GM19324 (cell line): ENCODE measurements around the gene C1orf216.
A peak's percentile ranks its signal among the peaks of the same experiment; 100 is the strongest.
"Not testable (repeated sequence)": the region's sequence is repeated elsewhere in the genome, so short reads cannot be mapped to it uniquely, and the experiment has no call there.

Experiments used
- ATAC-seq: cut with Tn5 transposase; IDR thresholded peaks from one replicate; pipeline ENCODE4 v1.9.1; 2021; ENCODE audit warnings: mild to moderate bottlenecking, moderate library complexity; ENCODE audit not compliant: unreplicated experiment, low FRiP score

The C1orf216 gene, protein sequence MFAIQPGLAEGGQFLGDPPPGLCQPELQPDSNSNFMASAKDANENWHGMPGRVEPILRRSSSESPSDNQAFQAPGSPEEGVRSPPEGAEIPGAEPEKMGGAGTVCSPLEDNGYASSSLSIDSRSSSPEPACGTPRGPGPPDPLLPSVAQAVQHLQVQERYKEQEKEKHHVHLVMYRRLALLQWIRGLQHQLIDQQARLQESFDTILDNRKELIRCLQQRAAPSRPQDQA

DNA sequence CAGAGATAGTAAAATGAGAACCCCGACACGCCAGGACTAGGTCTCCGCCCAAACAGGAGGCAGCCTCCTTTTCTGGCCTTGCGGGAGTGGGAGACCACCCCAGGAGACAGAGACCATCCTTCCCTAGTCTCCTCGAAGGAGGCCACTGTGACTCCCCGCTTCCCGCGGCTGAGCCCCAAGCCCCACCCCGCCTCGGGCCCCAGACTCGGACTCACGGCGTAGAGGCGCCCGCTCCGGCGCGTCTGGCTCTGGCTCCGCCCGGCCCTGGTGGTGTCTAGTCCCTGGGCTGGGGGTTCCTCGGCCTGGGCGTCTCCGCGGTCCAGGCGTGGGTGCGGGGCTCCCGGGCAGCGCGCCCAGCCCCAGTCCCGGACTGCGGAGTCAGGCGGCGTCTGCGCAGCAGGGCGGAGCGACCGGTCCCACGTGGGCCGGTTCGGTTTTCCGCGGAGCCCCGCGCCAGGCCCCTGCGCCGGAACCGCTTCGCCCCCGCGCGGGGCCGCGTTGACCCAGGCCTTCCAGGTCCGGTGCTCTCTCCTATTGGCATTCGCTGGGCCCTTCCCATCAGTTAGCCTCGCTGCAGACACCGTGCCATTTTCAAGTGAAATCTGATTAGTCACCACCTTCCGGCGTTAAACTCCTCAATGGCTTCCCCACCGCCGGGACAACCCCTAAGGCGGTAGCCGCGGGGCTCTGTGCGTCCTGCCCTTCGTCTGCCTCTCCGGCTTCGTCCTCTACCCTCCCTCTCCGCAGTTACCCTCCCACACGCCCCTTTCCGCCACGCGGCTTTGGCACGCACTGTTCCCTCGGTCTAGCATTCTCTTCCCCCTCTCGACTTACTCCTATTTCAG is at the start of gene C1orf216:
Gene C1orf216, minus strand, starts transcription at position 393 of the 845 bp plus-strand sequence. CDS start 2,563 bp downstream, outside the sequence.
- peak; percentile 63 for ATAC-seq

DNA sequence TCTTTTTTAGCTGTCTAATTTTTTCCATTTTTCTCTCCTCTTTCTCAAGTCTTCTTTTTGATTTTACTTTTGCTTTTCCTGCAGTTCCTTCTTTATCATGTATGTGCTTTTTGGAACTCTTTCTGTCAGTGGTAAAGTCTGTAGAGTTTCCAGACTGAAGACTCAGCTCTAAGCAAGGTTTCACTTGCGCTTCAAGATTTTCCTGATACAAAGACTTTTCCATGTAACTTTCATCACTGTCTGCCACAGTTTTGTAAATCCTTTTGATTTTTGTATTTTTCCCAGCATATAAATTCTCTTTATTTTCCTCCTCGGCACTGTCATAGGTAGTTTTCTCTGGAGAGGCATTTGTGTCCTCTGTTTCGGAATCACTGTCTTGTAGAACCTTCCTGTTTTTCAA is 45.6 kb upstream of the C1orf216 start:
- ATAC-seq, result no peak

DNA sequence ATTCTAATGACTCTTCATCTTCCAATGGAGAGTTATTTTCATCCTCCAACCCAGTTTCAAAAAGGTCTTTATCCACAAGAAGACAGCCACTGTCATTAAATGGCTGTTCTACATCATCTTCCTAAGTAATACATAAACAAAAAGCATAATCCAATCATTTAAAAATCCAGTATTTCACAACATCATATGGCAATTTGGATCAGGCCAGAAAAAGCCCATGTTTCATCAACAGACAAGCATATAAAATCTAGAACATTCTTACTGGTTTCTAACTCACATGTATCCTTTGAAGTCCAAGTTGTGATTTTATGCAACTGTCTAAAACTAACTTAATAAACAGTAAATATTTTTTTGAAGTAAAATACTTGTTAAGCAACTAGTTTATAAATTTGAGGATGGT is 44.5 kb upstream of the C1orf216 start:
- ATAC-seq, result no peak

DNA sequence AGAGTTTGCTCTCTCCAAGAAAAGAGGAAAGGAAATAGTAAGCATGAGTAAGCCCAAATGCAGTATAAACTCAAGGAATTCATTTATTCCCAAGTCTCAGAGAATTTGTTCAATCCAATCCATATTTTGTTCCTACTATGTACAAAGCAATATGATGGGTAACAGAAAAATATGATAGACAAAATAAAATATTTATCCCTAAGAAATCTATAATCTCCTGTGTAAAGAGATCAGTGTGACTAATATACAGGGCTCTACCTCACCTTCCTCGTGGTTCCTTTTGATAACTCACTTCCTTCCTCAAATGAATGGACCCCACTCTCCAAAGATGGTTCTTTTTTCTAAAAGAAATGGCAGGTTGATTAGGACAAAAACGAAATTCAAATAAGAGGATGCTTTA is 43.5 kb upstream of the C1orf216 start:
- ATAC-seq, result no peak

DNA sequence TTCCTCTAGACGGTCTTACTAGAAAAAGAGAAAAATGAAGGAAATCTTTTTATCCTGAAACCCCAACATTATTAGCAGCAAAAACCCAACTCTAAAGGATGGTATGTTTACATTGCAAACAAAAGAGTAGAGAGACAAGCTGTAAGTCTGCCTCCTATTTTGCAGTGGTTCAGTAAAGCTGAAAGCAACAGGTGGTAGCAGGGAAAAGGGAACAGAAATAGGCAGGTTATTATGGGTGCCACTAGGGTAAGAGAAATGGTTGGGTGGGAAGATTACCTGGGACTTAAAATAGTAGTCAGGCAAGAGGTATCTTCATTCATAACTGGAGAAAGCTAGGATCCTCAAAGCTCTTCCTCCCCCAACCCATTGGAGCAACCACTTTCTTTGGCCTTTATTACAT is 37.4 kb upstream of the C1orf216 start:
- no peak for ATAC-seq

DNA sequence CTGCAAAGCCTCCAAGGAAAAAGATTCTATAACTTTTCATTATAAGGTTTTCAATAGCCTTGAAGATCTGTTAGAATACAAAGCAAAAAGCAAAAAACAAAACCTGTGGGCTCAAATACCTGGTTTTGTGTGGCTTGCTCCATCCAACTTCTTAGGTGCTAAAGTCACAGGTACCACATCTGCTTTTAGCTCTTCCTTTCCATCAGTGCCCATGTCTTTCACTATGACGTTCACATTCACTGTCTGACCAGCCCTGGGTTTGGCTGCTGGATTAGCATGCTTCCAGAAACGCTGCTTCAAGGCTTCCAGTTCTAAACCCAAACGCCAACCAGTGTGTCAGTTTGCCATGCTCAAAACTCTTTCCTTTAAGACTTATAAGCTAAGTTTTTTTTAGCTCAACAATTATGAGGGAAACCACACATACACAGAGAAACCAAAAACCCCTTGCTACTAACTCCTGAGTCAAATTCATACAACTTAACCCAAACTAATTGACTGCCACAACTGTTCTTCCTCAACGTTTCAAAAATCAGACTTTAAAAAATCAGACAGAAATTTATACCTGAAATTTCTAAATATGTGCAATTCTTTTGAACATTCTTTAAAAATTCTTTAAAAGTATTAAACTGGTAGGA is 35.1 kb upstream of the C1orf216 start:
- no peak for ATAC-seq

DNA sequence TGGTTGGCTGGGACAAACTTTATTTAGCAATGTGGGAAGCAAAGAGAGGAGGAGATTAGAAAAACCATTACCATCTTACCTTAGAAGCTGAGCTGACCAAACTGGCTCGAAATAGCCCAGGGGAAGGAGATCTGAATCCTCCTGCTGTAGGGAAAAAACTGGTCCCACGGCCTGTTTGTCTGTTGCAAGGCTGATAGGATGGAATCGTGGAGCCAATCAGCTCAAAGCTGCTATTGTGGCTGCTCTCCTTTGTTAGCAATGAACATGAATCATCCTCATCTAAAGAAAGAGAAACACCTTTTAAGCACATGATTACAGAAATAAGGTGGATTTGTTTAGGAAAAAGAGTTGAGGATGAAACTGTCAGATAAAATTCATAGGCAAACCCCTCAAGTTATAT is 29.6 kb upstream of the C1orf216 start:
- no peak for ATAC-seq

DNA sequence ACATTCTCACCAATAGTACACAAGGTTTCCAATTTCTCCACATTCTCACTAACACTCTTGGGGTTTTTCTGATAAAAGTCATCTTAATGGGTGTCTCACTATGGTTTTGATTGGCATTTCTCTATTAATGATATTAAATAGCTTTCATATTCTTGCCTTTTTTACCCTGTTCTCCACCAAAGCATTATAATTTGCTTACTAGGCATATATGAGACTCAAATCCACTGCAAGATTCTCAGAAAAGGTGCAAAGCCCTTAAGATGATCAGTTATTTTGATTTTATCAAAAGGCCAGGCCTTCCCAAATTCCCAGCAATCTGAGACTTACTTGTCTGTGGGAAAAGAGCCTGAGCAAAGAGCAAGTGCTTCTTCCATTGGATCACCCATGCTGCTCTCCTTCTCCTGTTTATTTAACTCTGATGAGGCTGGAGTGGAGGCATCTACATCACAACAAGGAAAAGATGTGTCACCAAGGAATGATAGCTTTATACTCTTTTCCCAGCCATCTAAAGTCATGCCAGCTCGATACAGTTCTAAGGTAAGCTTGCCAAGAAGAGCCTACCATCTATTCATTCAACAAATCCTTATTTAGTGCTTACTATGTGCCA is 26.5 kb upstream of the C1orf216 start:
- ATAC-seq, result no peak

DNA sequence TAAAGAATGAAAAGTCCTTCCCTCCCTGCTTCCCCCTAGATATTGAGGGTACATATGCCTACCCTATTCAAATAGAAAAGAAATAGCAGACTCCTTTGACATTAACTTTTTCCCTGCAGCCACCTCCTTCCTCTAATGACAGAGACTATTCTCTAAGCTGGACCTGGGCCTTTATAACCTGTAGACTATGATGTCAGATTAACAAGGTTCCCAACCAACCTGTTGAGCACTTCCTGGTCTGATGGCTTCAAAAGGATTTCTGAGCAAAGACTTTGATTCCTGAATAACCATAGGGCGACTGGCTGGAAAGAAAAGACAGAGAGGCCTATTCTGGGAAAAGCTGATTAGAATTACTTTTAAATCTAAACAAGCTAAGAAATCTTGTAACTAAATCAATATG is 18.4 kb upstream of the C1orf216 start:
- no peak for ATAC-seq

DNA sequence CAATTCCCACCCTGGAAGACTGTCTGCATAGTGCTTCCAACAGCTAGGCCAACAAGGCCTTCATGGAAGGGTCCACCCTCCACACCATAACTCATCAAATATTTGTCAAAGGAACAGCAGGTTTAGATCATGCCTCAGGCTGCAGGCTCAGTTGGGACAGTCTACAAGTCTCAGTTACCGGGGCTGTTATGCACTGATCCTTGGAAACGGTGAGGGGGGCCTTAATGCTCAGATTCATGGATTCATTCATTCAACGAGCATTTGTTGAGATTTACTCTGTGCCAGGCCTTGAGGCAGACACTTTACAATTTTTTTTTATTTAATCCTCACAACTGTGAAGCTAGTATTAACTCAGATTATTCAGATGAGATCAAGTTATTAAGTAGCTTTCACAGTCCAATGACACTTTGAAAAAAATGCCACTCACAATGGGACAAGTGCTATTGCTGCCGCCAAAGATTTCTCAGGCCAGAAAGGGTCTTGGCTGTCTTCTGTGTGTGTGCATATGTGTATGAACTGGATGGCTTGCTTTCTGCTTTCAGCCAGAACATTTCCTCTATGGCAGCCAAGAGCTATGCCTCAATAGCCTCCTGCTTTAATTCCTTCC is 8.9 kb upstream of the C1orf216 start:
- no peak for ATAC-seq

DNA sequence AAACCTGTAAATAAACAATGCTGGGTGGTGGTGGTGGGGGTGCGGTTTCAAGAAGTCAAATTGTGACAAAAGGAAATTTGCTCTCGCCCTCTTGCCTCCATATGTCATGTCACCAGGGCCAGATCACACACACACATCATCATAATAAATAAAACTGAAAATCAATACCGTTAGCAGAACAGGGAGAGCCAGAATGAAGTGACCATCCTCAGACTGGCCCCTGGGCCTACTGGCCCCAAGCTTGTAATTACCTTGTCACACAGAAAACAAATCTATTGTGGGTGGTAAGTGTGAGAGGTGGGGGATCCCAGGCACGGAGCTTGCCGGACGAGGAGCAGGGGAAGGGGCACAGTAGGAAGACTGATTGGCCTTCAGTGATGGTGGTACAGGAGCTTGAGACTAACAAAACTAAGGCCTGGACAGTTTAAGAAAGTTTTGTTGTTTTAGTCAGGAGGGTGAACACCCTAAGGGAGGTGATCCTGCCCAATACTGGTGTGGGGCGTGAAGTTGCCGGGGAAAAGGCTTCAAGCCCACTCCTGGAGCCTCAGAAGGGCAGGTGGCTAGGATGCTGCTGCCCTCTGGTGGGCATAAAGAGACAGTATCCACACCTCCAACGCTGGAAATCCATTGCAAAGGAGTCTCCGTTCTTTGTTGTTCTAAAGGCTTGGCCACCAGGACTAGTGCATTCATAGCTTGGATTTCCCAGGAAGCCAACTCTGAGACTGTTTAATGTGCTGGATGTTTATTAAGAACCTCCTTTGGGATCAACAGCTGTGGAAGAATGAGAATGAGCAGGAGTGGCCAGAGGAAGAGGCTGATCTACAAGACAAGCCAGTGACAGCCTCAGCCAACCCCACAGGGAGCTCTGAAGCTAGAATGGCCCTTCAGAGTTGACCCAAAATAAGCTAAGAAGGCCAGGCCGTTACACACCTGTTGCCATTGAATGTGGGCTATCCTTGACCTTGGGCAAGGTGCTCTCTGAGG is 8.1 kb upstream of the C1orf216 start:
- no peak for ATAC-seq

DNA sequence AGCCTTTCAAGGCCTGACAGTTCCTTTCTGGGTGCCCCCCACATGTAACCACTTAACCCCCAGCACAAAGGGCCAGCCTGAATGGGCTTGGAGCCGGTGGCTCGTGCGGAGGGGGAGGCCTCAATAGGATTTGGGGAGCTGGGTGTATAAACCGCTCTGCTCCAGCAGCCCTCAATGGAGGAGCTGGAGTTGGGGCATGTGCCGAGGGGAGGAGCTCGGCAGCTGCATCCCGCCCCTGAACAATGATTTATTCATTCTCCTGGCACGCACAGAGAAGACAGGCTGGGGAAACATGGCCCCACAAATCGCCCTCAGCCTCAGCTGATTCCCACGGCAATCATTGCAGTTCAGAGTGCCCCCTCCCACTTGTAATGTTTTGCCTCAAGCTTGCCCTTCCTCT is 6.9 kb upstream of the C1orf216 start:
- no peak for ATAC-seq

DNA sequence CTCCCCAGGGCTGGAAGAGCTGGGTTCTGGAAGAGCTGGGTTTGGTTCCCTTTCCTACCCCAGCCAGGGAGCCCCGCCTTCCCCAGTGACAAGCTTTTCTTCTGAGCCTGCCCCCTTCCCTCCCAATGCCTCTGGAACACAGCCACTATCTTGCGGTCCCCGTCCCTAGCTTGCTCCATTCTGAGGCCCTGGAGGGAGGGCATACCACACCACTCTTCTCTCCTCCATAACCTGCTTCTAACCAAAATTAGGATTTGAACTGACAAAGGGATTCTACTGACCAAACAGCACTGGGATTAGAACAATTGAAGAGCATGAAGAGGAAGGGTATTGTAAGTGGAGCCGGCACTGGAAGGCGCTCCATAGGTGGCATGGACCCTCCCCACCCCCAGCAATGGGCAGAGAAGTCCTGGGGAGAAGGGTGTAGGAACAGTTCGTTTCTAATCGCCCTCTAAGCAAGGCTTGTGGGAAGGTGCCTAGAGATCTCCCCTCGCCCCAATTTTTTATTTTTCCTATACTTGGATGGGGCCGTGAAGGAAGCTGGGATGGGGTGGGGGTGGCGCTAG is 690 bp downstream of the C1orf216 start:
- no peak for ATAC-seq

DNA sequence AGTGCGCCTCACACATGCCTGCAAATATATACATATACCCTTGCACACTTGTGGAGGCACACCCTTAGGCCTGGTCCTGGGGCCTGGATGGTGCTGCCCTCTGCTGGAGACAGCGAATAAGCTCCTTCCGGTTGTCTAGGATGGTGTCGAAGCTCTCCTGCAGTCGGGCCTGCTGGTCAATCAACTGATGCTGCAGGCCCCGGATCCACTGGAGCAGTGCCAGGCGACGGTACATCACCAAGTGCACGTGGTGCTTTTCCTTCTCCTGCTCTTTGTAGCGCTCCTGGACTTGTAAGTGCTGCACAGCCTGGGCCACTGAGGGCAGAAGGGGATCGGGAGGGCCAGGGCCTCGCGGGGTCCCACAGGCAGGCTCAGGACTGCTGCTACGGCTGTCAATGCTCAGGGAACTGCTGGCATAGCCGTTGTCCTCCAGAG is 3.1 kb downstream of the C1orf216 start:
- no peak for ATAC-seq

DNA sequence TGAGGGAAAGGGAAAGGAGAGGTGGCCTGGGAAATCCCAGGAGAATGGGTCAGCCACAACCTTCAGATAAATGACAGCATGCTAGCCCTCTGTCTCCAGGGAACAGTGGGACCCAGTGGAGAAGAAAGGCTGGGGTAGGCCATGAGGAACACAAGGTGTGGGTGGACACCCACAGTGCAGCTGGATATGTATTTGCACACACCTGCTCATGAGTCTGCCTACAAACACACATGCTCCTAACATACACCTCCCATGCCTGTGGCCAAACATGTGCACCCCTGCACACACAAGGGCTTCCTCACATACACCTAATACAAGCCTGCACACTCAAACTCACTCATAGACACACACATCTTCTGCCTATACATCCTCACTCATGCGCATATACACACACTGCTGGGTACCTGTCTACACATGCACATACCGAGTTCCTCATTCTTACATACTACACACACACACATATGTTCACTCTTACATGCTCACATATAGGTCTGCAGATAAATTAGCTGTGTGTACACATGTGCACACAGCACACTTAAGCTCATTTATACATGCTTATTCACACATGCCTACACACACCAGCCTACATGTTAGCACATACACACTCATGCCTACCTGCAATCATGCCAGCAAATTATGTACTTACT is 3.6 kb downstream of the C1orf216 start:
- no peak for ATAC-seq

DNA sequence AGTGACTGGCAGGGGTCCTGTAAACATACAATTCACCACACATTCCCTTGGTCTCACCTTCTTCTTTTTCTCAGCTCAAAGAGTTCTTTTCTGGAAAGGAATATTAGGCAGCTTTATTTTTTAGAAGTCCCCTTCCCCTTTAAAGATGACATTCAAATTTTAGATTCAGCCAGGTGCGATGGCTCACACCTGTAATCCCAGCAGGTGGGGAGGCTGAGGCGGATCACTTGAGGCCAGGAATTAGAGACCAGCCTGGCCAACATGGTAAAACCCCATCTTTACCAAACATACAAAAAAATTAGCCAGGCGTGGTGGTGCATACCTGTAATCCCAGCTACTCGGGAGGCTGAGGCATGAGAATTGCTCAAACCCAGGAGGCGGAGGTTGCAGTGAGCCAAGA is 7.6 kb downstream of the C1orf216 start:
- not testable (repeated sequence) for ATAC-seq

DNA sequence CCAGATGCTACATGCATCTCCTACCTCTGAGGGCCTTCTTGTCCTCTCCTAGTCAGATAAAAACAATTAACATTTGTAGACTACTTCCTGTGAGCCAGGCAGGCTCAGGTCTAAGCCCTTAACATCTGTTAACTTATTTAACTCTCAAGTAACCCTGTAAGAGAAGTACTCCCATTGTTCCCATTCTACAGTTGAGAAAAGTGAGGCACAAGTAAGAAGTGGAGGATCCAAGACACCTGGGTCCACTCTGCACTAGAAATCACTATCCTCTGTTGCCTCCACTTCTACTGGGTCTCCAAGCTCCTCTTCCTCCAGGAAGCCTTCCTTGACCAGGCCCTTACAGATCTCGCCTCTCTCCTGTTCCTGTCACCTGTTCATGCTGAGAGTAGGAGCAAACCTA is 9.7 kb downstream of the C1orf216 start:
- no peak for ATAC-seq

DNA sequence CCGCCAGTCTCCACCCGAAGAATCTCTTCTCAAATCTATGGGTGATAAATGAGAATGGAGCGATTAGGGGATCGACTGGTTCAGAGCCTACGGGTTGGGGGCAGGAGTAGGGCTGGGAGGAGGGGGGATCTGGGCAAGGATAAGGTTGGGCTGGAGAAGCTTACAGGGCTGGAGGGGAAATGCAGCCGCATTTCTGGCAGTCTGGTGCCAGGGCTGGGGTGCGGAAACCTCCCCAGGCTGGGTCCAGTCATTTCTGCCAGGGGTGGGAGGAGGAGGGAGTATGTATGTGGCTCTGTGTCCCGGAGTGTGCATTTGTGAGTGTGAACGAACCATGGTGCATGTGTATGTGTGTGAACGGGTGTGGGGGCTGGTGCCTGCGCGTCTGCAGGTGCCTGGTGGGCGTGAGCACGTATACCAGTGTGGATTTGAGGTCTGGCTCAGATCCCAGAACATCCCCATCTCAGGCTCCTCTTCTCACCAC is 10.2 kb downstream of the C1orf216 start:
- no peak for ATAC-seq
